Measurements from ENCODE around the gene FAM184B. TPM values are rescaled to one million over a fixed set of nuclear protein-coding genes. Genes with fewer than 3 reads are reported as not detected.

The FAM184B gene
- total RNA-seq, 2 donors from 2014 or later = 0.07 TPM; not detected in 1

DNA sequence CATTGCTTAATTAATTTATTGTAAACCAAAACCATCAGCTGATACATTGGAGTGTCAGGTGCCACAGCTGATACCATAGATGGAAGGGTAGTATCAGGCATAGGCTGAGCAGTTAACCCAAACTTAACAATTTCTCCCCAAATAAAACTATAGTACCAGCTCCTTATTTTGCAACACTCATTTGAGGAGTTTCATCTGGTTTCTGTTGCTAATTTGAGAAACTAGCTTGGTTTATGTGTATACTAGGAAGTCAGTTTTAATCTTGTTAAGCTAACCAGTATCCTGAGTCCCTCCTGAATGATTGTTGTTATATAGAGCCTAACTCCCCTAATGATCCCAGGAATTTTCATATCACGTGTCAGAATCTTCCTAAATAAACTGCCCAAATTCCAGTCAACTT, 16.4 kb upstream of the FAM184B start:
- 87 to 90% methylated on average over 1 of the region's 1 CpG for WGBS, 2 experiments (ENCODE audit: insufficient coverage in 1 of 2, insufficient read length in 1 of 2)
- H3K27me3 Mint-ChIP-seq (ENCODE audit: insufficient read depth) = no peaks in the 10 kb centered on the region
- no peaks in the 10 kb centered on the region for H3K4me1 Mint-ChIP-seq
- Histone ChIP-seq H3K27ac (ENCODE audit: low read depth, low read length) (no peak overlapping the region), H3K27me3 (ENCODE audit: control insufficient read depth, insufficient read depth, low read length, poor library complexity, severe bottlenecking) (no peaks in the 10 kb centered on the region), H3K4me1 (ENCODE audit: control insufficient read depth, insufficient read depth, low read length) (peaks cover 4% of the 10 kb centered on the region), H3K9me3 (ENCODE audit: control insufficient read depth, low read length) (no peaks in the 10 kb centered on the region), H3K4me3 (ENCODE audit: low read length) (no peak overlapping the region), H3K36me3 (ENCODE audit: control insufficient read depth, insufficient read depth, low read length) (peaks cover 31% of the 10 kb centered on the region), H3K9ac (ENCODE audit: extremely low read depth, low read length, poor library complexity, severe bottlenecking) (no peak overlapping the region)
- H3K27ac Mint-ChIP-seq = no peak overlapping the region
- TF ChIP-seq, protein P1, sequence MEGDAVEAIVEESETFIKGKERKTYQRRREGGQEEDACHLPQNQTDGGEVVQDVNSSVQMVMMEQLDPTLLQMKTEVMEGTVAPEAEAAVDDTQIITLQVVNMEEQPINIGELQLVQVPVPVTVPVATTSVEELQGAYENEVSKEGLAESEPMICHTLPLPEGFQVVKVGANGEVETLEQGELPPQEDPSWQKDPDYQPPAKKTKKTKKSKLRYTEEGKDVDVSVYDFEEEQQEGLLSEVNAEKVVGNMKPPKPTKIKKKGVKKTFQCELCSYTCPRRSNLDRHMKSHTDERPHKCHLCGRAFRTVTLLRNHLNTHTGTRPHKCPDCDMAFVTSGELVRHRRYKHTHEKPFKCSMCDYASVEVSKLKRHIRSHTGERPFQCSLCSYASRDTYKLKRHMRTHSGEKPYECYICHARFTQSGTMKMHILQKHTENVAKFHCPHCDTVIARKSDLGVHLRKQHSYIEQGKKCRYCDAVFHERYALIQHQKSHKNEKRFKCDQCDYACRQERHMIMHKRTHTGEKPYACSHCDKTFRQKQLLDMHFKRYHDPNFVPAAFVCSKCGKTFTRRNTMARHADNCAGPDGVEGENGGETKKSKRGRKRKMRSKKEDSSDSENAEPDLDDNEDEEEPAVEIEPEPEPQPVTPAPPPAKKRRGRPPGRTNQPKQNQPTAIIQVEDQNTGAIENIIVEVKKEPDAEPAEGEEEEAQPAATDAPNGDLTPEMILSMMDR (conservative IDR thresholded peaks at IDR 0.05) = no peak
- H3K36me3 Mint-ChIP-seq (ENCODE audit: low read depth) = peaks cover 34% of the 10 kb centered on the region
- no peak overlapping the region for H3K4me3 Mint-ChIP-seq
- no peaks in the 10 kb centered on the region for H3K9me3 Mint-ChIP-seq
- DNase-seq = no peak

DNA sequence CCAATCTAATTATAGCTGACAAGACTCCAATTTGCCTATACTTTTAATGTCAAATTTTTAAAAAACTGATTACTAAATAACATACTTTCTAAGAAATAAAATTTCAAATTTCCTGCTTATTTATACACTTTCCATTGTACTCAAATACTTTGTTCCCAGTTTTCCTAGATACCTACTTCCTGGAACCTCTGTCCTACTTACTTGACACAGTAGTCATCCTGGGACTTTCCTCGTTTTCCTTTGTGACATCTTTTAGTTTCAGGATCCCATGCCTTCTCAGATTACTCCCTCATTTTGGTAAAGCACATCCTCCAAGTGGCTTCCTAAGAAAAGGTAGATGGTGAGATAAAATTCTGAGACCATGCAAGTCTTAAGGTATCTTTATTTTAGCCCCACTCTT, 13.3 kb upstream of the FAM184B start:
- no peak overlapping the region for H3K27ac Mint-ChIP-seq
- peaks cover 4% of the 10 kb centered on the region for H3K4me1 ChIP-seq (ENCODE audit: control insufficient read depth, insufficient read depth, low read length)
- H3K4me3 Mint-ChIP-seq = no peak overlapping the region
- peaks cover 24% of the 10 kb centered on the region for H3K36me3 Mint-ChIP-seq (ENCODE audit: low read depth)
- DNase-seq = no peak
- no peaks in the 10 kb centered on the region for H3K9me3 ChIP-seq (ENCODE audit: control insufficient read depth, low read length)
- no peaks in the 10 kb centered on the region for H3K27me3 Mint-ChIP-seq (ENCODE audit: insufficient read depth)
- peaks cover 15% of the 10 kb centered on the region for H3K36me3 ChIP-seq (ENCODE audit: control insufficient read depth, insufficient read depth, low read length)
- no peak overlapping the region for H3K27ac ChIP-seq (ENCODE audit: low read depth, low read length)
- H3K27me3 ChIP-seq (ENCODE audit: control insufficient read depth, insufficient read depth, low read length, poor library complexity, severe bottlenecking) = no peaks in the 10 kb centered on the region
- H3K4me1 Mint-ChIP-seq = no peaks in the 10 kb centered on the region
- WGBS, 2 experiments (ENCODE audit: insufficient coverage in 1 of 2, insufficient read length in 1 of 2) = 71% methylated on average over 1 of the region's 1 CpG; no CpG with 5 or more reads in 1 of the 2 experiments
- H3K4me3 ChIP-seq (ENCODE audit: low read length) = no peak overlapping the region
- no peak overlapping the region for H3K9ac ChIP-seq (ENCODE audit: extremely low read depth, low read length, poor library complexity, severe bottlenecking)
- peaks cover 8% of the 10 kb centered on the region for H3K9me3 Mint-ChIP-seq
- TF ChIP-seq, protein P1 (conservative IDR thresholded peaks at IDR 0.05) = no peak

DNA sequence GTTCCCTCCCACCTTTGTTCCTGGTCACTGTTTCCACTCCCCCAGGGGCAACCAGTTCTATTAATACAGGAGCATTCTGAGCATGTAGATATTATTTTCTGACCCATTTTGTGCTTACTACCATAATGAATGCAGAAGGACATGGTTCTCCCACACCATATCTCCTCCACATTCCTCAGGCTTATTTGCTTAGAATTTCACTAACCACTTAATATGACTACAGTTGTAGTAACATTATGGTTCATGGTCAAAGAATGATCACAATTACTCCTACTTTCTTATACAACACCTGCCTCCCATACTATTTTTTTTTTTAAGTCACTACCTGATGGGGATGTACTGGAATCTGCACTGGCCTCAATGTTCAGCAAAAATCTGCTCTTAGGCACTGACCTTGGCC, 7.5 kb upstream of the FAM184B start:
- TF ChIP-seq, protein P1 (conservative IDR thresholded peaks at IDR 0.05) = no peak
- H3K9me3 Mint-ChIP-seq = peaks cover 8% of the 10 kb centered on the region
- H3K4me1 Mint-ChIP-seq = peaks cover 6% of the 10 kb centered on the region
- Histone ChIP-seq H3K4me3 (ENCODE audit: low read length) (no peak overlapping the region), H3K27me3 (ENCODE audit: control insufficient read depth, insufficient read depth, low read length, poor library complexity, severe bottlenecking) (peaks cover 4% of the 10 kb centered on the region), H3K36me3 (ENCODE audit: control insufficient read depth, insufficient read depth, low read length) (peaks cover 4% of the 10 kb centered on the region), H3K9ac (ENCODE audit: extremely low read depth, low read length, poor library complexity, severe bottlenecking) (no peak overlapping the region), H3K27ac (ENCODE audit: low read depth, low read length) (no peak overlapping the region), H3K4me1 (ENCODE audit: control insufficient read depth, insufficient read depth, low read length) (no peaks in the 10 kb centered on the region), H3K9me3 (ENCODE audit: control insufficient read depth, low read length) (no peaks in the 10 kb centered on the region)
- no peak overlapping the region for H3K27ac Mint-ChIP-seq
- no peak for DNase-seq
- H3K4me3 Mint-ChIP-seq = no peak overlapping the region
- no peaks in the 10 kb centered on the region for H3K27me3 Mint-ChIP-seq (ENCODE audit: insufficient read depth)
- H3K36me3 Mint-ChIP-seq (ENCODE audit: low read depth) = peaks cover 18% of the 10 kb centered on the region
